BE2C (cell line): ENCODE data around the gene FNDC11.

Experiments
- DNase-seq: peaks from one replicate; pipeline ENCODE4 v3.0.0-alpha.2; 2020
- H3K27me3 ChIP-seq: fragments of 250-450 bp; sonication (Bioruptor Pico); 2 replicates; pipeline ENCODE4 v1.5.1; 2020; ENCODE audit warnings: mild to moderate bottlenecking
- H3K36me3 ChIP-seq: fragments of 250-450 bp; sonication (Bioruptor Pico); 2 replicates; pipeline ENCODE4 v1.5.1; 2020; ENCODE audit warnings: mild to moderate bottlenecking
- H3K4me1 ChIP-seq: fragments of 250-450 bp; sonication (Bioruptor Pico); 2 replicates; pipeline ENCODE4 v1.5.1; 2020
- H3K4me3 ChIP-seq: 2 replicates; pipeline ENCODE4 v1.5.1; 2011; ENCODE audit warnings: low read depth, low read length
- H3K9me3 ChIP-seq: fragments of 250-450 bp; sonication (Bioruptor Pico); 2 replicates; pipeline ENCODE4 v1.5.1; 2020
- TF ChIP-seq, protein P1 (sequence below): IDR thresholded peaks from 2 replicates; pipeline ENCODE4 v1.5.1; 2012; ENCODE audit warnings: mild to moderate bottlenecking, low read depth, low read length

Gene FNDC11

DNA sequence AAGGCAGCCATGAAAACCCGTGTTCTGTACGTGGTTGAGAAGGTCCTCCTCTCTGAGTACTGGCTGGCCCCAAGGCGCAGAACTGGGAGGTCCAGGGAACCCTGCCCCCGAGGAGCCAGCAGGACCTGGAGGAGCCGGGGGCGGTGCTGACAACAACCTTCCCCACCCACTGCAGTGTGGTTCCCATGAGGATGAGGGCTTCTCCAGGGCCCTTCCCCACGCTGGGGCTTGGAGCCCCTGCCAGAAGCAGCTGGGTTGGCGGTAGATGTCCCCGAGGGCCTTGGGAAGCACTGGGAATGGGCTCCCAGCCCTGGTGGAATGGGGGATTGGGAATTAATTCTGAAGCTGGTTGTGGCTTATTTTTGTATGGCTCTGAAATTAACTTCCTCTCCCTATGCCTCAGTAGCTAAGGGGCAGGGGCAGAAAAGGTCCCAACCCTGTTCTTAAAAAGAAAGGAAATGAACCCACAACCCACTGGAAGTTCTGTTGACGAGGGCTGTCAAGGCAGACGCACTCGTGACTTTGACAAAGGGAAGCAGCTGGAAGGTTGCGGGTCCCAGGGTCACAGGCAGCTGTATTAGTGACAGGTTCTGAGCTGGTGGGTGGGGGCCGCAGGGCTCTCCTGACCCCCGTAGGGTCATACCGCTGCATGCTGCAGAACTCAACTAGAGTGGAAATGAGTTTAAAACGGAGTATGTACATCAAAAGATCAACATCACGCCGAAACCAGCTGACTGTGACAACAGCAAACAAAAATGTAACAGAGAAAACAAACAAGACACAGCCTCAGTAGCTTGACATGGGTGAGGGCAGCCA, 34.0 kb downstream of the FNDC11 start:
- H3K4me1 ChIP-seq, result no peaks in the 10 kb centered on the region; the same call in 1 of the 2 replicates
- no peak for DNase-seq
- no peaks in the 10 kb centered on the region for H3K27me3 ChIP-seq
- TF ChIP-seq, protein P1, sequence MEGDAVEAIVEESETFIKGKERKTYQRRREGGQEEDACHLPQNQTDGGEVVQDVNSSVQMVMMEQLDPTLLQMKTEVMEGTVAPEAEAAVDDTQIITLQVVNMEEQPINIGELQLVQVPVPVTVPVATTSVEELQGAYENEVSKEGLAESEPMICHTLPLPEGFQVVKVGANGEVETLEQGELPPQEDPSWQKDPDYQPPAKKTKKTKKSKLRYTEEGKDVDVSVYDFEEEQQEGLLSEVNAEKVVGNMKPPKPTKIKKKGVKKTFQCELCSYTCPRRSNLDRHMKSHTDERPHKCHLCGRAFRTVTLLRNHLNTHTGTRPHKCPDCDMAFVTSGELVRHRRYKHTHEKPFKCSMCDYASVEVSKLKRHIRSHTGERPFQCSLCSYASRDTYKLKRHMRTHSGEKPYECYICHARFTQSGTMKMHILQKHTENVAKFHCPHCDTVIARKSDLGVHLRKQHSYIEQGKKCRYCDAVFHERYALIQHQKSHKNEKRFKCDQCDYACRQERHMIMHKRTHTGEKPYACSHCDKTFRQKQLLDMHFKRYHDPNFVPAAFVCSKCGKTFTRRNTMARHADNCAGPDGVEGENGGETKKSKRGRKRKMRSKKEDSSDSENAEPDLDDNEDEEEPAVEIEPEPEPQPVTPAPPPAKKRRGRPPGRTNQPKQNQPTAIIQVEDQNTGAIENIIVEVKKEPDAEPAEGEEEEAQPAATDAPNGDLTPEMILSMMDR, result no peak
- no peaks in the 10 kb centered on the region for H3K9me3 ChIP-seq
- peaks cover 25% of the 10 kb centered on the region for H3K36me3 ChIP-seq
- no peak overlapping the region for H3K4me3 ChIP-seq

DNA sequence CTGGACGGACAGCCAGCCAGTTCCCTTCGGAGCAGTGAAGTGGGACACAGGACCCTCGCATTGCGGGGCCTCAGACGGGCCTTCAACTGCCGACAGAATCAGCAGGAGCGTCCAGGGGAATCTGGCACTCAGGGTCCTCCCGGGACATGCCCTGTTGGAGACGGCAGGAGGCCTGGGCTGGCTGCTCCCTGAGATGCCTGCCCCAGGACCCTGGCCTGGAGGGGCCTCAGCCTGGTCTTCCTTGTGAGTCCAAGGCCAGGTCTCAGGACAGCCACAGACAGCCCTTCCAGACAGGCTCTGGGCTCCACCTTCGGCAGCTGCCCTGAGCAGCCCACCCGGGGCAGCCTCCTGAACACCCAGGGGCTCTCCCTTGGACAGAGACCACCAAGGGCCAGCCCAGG, 34.7 kb downstream of the FNDC11 start:
- TF ChIP-seq, protein P1, result no peak
- DNase-seq, result no peak
- H3K36me3 ChIP-seq, result peaks cover 29% of the 10 kb centered on the region
- no peaks in the 10 kb centered on the region for H3K9me3 ChIP-seq
- no peaks in the 10 kb centered on the region; the same call in 1 of the 2 replicates for H3K4me1 ChIP-seq
- H3K4me3 ChIP-seq, result no peak overlapping the region
- no peaks in the 10 kb centered on the region for H3K27me3 ChIP-seq

DNA sequence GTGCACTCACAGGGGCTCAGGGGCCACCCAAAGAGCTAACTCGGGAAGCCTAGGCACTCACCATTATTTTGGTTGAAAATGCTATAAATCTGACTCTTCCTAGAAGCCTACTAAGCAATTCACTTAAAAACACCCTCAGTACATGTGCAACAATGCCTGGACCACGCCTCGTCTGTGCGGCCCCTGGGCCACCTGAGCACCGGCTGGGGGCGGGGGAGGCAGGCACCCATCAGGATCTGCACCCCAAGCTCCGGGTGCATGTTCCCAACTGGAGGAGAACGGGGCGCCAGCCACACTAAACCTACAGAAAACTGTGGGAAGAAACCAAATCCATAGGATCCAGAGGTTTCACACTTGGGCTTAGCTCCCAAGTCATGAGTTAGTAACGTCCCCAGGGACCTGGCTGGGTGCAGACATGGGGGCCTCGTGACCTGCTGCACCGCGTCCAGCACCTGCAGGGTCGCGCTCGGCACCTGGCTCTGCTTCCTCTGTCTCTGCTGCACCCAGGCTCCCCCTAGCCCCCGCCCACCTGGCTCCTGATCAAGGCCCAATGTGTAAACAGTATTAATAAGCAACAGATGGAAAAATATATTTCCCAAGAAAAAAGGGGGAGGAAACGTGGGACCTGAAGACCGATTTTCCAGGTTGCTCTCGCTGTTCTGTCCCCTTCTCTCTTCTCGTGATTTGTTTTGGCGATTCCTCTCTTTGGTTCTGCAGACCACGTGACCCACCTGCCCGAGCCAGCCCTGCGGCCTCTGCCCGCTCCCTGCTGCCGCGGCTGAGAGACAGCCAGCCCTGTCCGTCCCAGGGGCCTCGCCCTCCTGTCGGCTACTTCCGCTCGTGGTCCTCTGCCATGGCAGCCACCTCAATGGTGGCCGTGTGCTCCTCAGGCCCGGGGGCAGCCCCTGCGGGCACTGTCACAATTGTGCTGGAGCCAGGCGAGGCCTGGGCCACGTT, 35.6 kb downstream of the FNDC11 start:
- no peak for DNase-seq
- TF ChIP-seq, protein P1, result no peak
- H3K36me3 ChIP-seq, result peaks cover 34% of the 10 kb centered on the region
- no peaks in the 10 kb centered on the region for H3K9me3 ChIP-seq
- H3K27me3 ChIP-seq, result no peaks in the 10 kb centered on the region
- H3K4me1 ChIP-seq, result no peaks in the 10 kb centered on the region; the same call in 1 of the 2 replicates
- no peak overlapping the region for H3K4me3 ChIP-seq

DNA sequence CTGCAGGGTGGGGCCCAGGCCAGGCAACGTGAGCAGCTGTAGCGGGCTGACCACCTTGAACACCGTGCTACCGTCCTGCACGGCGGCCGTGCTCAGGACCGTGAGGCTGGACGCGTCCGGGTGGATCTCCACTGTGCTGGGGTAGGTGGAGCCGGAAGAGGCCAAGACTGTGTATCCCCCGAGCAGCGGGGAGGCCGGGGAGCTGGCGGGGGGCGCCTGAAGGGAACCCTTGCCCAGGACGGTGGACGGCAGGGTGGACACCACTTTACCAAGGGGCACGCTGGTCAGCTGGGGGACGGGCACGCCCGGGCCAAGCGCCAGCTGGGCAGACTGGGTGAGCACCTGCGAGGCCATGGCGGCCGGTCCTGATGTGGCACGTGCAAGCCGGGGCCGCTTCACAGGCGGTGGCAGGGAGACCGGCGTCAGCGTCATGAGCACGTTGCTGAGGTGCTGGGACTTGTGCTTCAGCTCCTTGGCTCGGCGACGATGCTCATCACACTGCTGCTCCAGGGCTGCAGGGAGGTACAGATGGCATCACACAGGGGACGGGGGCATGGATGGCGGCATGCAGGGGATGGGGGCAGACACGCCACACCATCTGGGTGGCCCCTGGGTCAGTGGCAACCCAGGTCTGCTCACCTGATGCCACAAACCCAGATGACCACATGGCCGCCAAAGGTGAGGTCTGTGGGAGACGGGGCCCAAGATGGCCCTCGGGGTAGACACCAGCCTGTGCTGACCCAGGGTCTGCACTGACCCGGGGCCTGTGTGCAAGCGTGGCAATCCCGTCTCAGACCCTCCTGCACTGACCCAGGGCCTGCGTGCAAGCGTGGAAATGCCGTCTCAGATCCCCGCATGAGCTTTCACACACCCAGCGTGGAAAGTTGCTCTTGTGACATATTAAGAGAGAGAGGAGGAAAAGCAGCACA, 36.5 kb downstream of the FNDC11 start:
- DNase-seq, result no peak
- Histone ChIP-seq H3K36me3 (peaks cover 37% of the 10 kb centered on the region), H3K27me3 (no peaks in the 10 kb centered on the region), H3K9me3 (no peaks in the 10 kb centered on the region), H3K4me1 (no peaks in the 10 kb centered on the region; the same call in 1 of the 2 replicates), H3K4me3 (no peak overlapping the region)
- TF ChIP-seq, protein P1, result no peak

DNA sequence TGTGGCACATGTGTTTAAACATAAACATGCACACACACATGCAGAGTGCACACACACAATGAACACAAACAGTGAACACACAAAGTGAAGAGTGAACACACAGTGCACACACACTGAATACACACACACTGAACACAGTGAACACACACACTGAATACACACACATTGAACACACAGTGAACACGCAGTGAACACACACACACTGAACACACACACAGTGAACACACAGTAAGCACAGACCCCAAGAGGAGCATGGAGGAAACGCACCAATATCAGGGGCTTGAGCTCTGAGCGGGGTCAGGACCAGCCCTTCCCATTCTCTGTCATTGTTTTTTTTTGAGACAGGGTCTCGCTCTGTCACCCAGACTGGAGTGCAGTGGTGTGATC, 37.2 kb downstream of the FNDC11 start:
- Histone ChIP-seq H3K4me1 (no peaks in the 10 kb centered on the region; the same call in 1 of the 2 replicates), H3K9me3 (no peaks in the 10 kb centered on the region), H3K4me3 (no peak overlapping the region), H3K36me3 (peaks cover 43% of the 10 kb centered on the region), H3K27me3 (no peaks in the 10 kb centered on the region)
- DNase-seq, result no peak
- TF ChIP-seq, protein P1, result no peak
